CD4-positive, alpha-beta memory T cell (primary cell): ENCODE measurements around the gene NPTX1. TPM values are rescaled to one million over a fixed set of nuclear protein-coding genes. Genes with fewer than 3 reads are reported as not detected.

Experiments
- CTCF ChIA-PET: fragments of 350-600 bp; sonication (Branson Sonifier 250); formaldehyde crosslinking; loops from one replicate; lab custom pipeline; 2021; ENCODE audit warnings: inconsistent platforms; ENCODE audit not compliant: partially characterized antibody; lab: Charles Lee
- POLR2A ChIA-PET: fragments of 350-600 bp; sonication (Branson Sonifier 250); formaldehyde crosslinking; loops from one replicate; lab custom pipeline; 2021; ENCODE audit not compliant: partially characterized antibody; lab: Charles Lee
- DNase-seq, 5 donors: peaks; one replicate each; pipeline versions ENCODE4 v3.0.0 to v3.0.0-alpha.2; 2020 to 2022; ENCODE audit warnings: mixed read lengths in 1 of 5
- H3K27ac ChIP-seq: one replicate; pipeline ENCODE4 v1.7.0; 2013; ENCODE audit warnings: low read depth, low read length
- H3K27me3 ChIP-seq: 2 replicates; pipeline ENCODE4 v1.7.0; 2013; ENCODE audit warnings: mild to moderate bottlenecking, low read length, moderate library complexity; ENCODE audit not compliant: insufficient read depth
- H3K36me3 ChIP-seq: 2 replicates; pipeline ENCODE4 v1.7.0; 2013; ENCODE audit warnings: mild to moderate bottlenecking, low read length, moderate library complexity; ENCODE audit not compliant: insufficient read depth
- H3K4me1 ChIP-seq: 2 replicates; pipeline ENCODE4 v1.7.0; 2013; ENCODE audit warnings: mild to moderate bottlenecking, low read length, moderate library complexity; ENCODE audit not compliant: insufficient read depth
- H3K4me3 ChIP-seq, 2 donors: one replicate each; pipeline ENCODE4 v1.7.0; 2013; ENCODE audit warnings: low read length in 2 of 2, mild to moderate bottlenecking in 1 of 2
- H3K9me3 ChIP-seq, 2 donors: one replicate each; pipeline ENCODE4 v1.7.0; 2013; ENCODE audit warnings: low read length in 2 of 2, control low read depth in 1 of 2; ENCODE audit not compliant: control insufficient read depth in 1 of 2
- H3K27ac Mint-ChIP-seq, 7 donors: one replicate each; pipeline ENCODE4 v1.8.0; 2020 to 2021; ENCODE audit warnings: mixed read lengths in 7 of 7, mild to moderate bottlenecking in 6 of 7, inconsistent platforms in 3 of 7, moderate library complexity in 3 of 7
- H3K27me3 Mint-ChIP-seq, 2 donors: one replicate each; pipeline ENCODE4 v1.8.0; 2020 to 2021; ENCODE audit warnings: mixed read lengths in 2 of 2
- H3K36me3 Mint-ChIP-seq, 2 donors: one replicate each; pipeline ENCODE4 v1.8.0; 2020 to 2021; ENCODE audit warnings: mixed read lengths in 2 of 2, inconsistent platforms in 1 of 2, mild to moderate bottlenecking in 1 of 2
- H3K4me1 Mint-ChIP-seq, 4 donors: one replicate each; pipeline ENCODE4 v1.8.0; 2020 to 2021; ENCODE audit warnings: mixed read lengths in 4 of 4, mild to moderate bottlenecking in 1 of 4
- H3K4me3 Mint-ChIP-seq, 8 donors: one replicate each; pipeline ENCODE4 v1.8.0; 2020 to 2021; ENCODE audit warnings: mixed read lengths in 8 of 8, mild to moderate bottlenecking in 7 of 8, moderate library complexity in 6 of 8, inconsistent platforms in 3 of 8
- H3K9me3 Mint-ChIP-seq, 8 donors: one replicate each; pipeline ENCODE4 v1.8.0; 2020 to 2021; ENCODE audit warnings: mixed read lengths in 8 of 8, mild to moderate bottlenecking in 5 of 8, inconsistent platforms in 3 of 8, moderate library complexity in 1 of 8
- intact Hi-C: fragments of 100-400 bp; cut with micrococcal nuclease; formaldehyde crosslinking; loops from one replicate; pipeline ENCODE4 v1.15.1; 2023
- polyA plus RNA-seq, 2 donors: library from polyadenylated mRNA; unstranded; fragments of 300-500 nt; fragmentation: Illumina TruSeq; gene quantifications; one replicate each; pipeline ENCODE4 v1.2.3, GENCODE V29; 2021
- total RNA-seq, 2 experiments: library from RNA; stranded (reverse); gene quantifications; one replicate each; pipeline ENCODE4 v1.2.3, GENCODE V29; 2021

Gene NPTX1
- total and polyA plus RNA-seq, 4 experiments from 2014 or later, result 0.38 TPM; not detected in 3

GRCh38 chr17:80446645-80447405 is 29.6 kb downstream of the NPTX1 start:
- H3K4me3 Mint-ChIP-seq, result no peak overlapping the region
- H3K4me1 ChIP-seq, result no peaks in the 10 kb centered on the region
- peaks cover 0 to 4% of the 10 kb centered on the region in 2 donors for H3K36me3 Mint-ChIP-seq
- no peaks in the 10 kb centered on the region for H3K4me1 Mint-ChIP-seq
- intact Hi-C loops, result no loop called here
- no peaks in the 10 kb centered on the region for H3K36me3 ChIP-seq
- peaks cover 6 to 8% of the 10 kb centered on the region in 2 donors for H3K27me3 Mint-ChIP-seq
- no peak overlapping the region for H3K27ac ChIP-seq
- POLR2A ChIA-PET, result interaction anchor here (2.2 kb wide), 1 partner anchor 8 kb away, joined by 7 read pairs; no protein-coding TSS in a partner anchor
- no peak for DNase-seq
- no peaks in the 10 kb centered on the region for H3K27me3 ChIP-seq
- H3K9me3 Mint-ChIP-seq, result no peaks in the 10 kb centered on the region
- CTCF ChIA-PET, result no interaction called here
- no peaks in the 10 kb centered on the region for H3K9me3 ChIP-seq
- H3K27ac Mint-ChIP-seq, result no peak overlapping the region
- H3K4me3 ChIP-seq, result no peak overlapping the region

GRCh38 chr17:80445726-80446110 is 30.7 kb downstream of the NPTX1 start:
- POLR2A ChIA-PET, result interaction anchor here (2.2 kb wide), 1 partner anchor 9 kb away, joined by 7 read pairs; no protein-coding TSS in a partner anchor
- peaks cover 0 to 5% of the 10 kb centered on the region in 2 donors for H3K36me3 Mint-ChIP-seq
- no peak overlapping the region for H3K4me3 Mint-ChIP-seq
- peak in 1 of 5 donors; percentile 25 for DNase-seq
- no peaks in the 10 kb centered on the region for H3K4me1 Mint-ChIP-seq
- H3K27ac Mint-ChIP-seq, result no peak overlapping the region
- no peaks in the 10 kb centered on the region for H3K4me1 ChIP-seq
- no peak overlapping the region for H3K27ac ChIP-seq
- CTCF ChIA-PET, result no interaction called here
- H3K27me3 ChIP-seq, result no peaks in the 10 kb centered on the region
- no peak overlapping the region for H3K4me3 ChIP-seq
- no peaks in the 10 kb centered on the region for H3K9me3 Mint-ChIP-seq
- H3K9me3 ChIP-seq, result no peaks in the 10 kb centered on the region
- H3K36me3 ChIP-seq, result no peaks in the 10 kb centered on the region
- intact Hi-C loops, result no loop called here
- peaks cover 6 to 8% of the 10 kb centered on the region in 2 donors for H3K27me3 Mint-ChIP-seq

GRCh38 chr17:80445007-80445725 is 31.2 kb downstream of the NPTX1 start:
- intact Hi-C loops, result no loop called here
- no peaks in the 10 kb centered on the region for H3K4me1 ChIP-seq
- H3K27me3 ChIP-seq, result no peaks in the 10 kb centered on the region
- DNase-seq, result peak in 1 of 5 donors; percentile 9
- H3K36me3 ChIP-seq, result no peaks in the 10 kb centered on the region
- POLR2A ChIA-PET, result interaction anchor here (2.2 kb wide), 1 partner anchor 10 kb away, joined by 7 read pairs; no protein-coding TSS in a partner anchor
- Mint-ChIP-seq H3K4me3 (no peak overlapping the region), H3K27ac (no peak overlapping the region), H3K27me3 (peaks cover 6 to 11% of the 10 kb centered on the region in 2 donors), H3K9me3 (no peaks in the 10 kb centered on the region), H3K36me3 (peaks cover 0 to 9% of the 10 kb centered on the region in 2 donors), H3K4me1 (no peaks in the 10 kb centered on the region)
- H3K4me3 ChIP-seq, result no peak overlapping the region
- no peak overlapping the region for H3K27ac ChIP-seq
- H3K9me3 ChIP-seq, result no peaks in the 10 kb centered on the region
- CTCF ChIA-PET, result no interaction called here

- H3K27me3 ChIP-seq, result no peaks in the 10 kb centered on the region
- peaks cover 6 to 11% of the 10 kb centered on the region in 2 donors for H3K27me3 Mint-ChIP-seq
- intact Hi-C loops, result no loop called here
- no peaks in the 10 kb centered on the region for H3K9me3 Mint-ChIP-seq
- H3K4me3 ChIP-seq, result no peak overlapping the region
- no peaks in the 10 kb centered on the region for H3K4me1 Mint-ChIP-seq
- no peaks in the 10 kb centered on the region for H3K9me3 ChIP-seq
- peaks cover 0 to 9% of the 10 kb centered on the region in 2 donors for H3K36me3 Mint-ChIP-seq
- no peak overlapping the region for H3K27ac Mint-ChIP-seq
- CTCF ChIA-PET, result no interaction called here
- H3K4me1 ChIP-seq, result no peaks in the 10 kb centered on the region
- no peak overlapping the region for H3K4me3 Mint-ChIP-seq
- no peak for DNase-seq
- no peak overlapping the region for H3K27ac ChIP-seq
- H3K36me3 ChIP-seq, result no peaks in the 10 kb centered on the region
- POLR2A ChIA-PET, result interaction anchor here (2.2 kb wide), 1 partner anchor 10 kb away, joined by 7 read pairs; no protein-coding TSS in a partner anchor
Observed at GRCh38 chr17:80444644-80444979, 31.8 kb downstream of the NPTX1 start.

GRCh38 chr17:80443916-80444643 is 32.3 kb downstream of the NPTX1 start:
- Histone ChIP-seq H3K4me1 (no peaks in the 10 kb centered on the region), H3K27me3 (no peaks in the 10 kb centered on the region), H3K9me3 (no peaks in the 10 kb centered on the region), H3K36me3 (no peaks in the 10 kb centered on the region), H3K4me3 (no peak overlapping the region), H3K27ac (no peak overlapping the region)
- H3K9me3 Mint-ChIP-seq, result no peaks in the 10 kb centered on the region
- no peak overlapping the region for H3K27ac Mint-ChIP-seq
- ChIA-PET POLR2A (no interaction called here), CTCF (no interaction called here)
- no peaks in the 10 kb centered on the region for H3K4me1 Mint-ChIP-seq
- H3K36me3 Mint-ChIP-seq, result peaks cover 0 to 9% of the 10 kb centered on the region in 2 donors
- peaks cover 6 to 11% of the 10 kb centered on the region in 2 donors for H3K27me3 Mint-ChIP-seq
- no peak for DNase-seq
- intact Hi-C loops, result no loop called here
- H3K4me3 Mint-ChIP-seq, result no peak overlapping the region

GRCh38 chr17:80443498-80443897 is 32.9 kb downstream of the NPTX1 start:
- Mint-ChIP-seq H3K4me1 (no peaks in the 10 kb centered on the region), H3K9me3 (no peaks in the 10 kb centered on the region), H3K36me3 (peaks cover 0 to 9% of the 10 kb centered on the region in 2 donors), H3K4me3 (no peak overlapping the region), H3K27me3 (peaks cover 6 to 11% of the 10 kb centered on the region in 2 donors), H3K27ac (no peak overlapping the region)
- Histone ChIP-seq H3K36me3 (no peaks in the 10 kb centered on the region), H3K4me3 (no peak overlapping the region), H3K27ac (no peak overlapping the region), H3K9me3 (no peaks in the 10 kb centered on the region), H3K27me3 (no peaks in the 10 kb centered on the region), H3K4me1 (no peaks in the 10 kb centered on the region)
- ChIA-PET POLR2A (no interaction called here), CTCF (no interaction called here)
- no peak for DNase-seq
- intact Hi-C loops, result no loop called here

GRCh38 chr17:80442764-80443163 is 33.6 kb downstream of the NPTX1 start:
- ChIA-PET POLR2A (interaction anchor here (0.9 kb wide), 1 partner anchor 11 kb away, joined by 4 read pairs; no protein-coding TSS in a partner anchor), CTCF (no interaction called here)
- no peak for DNase-seq
- Histone ChIP-seq H3K27ac (no peak overlapping the region), H3K4me1 (no peaks in the 10 kb centered on the region), H3K4me3 (no peak overlapping the region), H3K27me3 (no peaks in the 10 kb centered on the region), H3K9me3 (no peaks in the 10 kb centered on the region), H3K36me3 (no peaks in the 10 kb centered on the region)
- intact Hi-C loops, result no loop called here
- no peaks in the 10 kb centered on the region for H3K4me1 Mint-ChIP-seq
- H3K4me3 Mint-ChIP-seq, result no peak overlapping the region
- peaks cover 6 to 11% of the 10 kb centered on the region in 2 donors for H3K27me3 Mint-ChIP-seq
- no peaks in the 10 kb centered on the region for H3K9me3 Mint-ChIP-seq
- H3K27ac Mint-ChIP-seq, result no peak overlapping the region
- H3K36me3 Mint-ChIP-seq, result peaks cover 0 to 9% of the 10 kb centered on the region in 2 donors
